Renal pelvis (tissue), 4 donors: ENCODE results near the gene CNPY4. TPM values are rescaled to one million over a fixed set of nuclear protein-coding genes. Genes with fewer than 3 reads are reported as not detected.
"Not testable (repeated sequence)": the region's sequence is repeated elsewhere in the genome, so short reads cannot be mapped to it uniquely, and the experiment has no call there.

ENCODE experiments used
- DNase-seq: peaks from one replicate; pipeline ENCODE4 v3.0.0-alpha.2; 2013
- polyA plus RNA-seq, 3 donors: library from polyadenylated mRNA; unstranded; fragments of 120-200 nt; gene quantifications; one replicate each; pipeline ENCODE4 v1.2.1, GENCODE V29; 2013; ENCODE audit not compliant: insufficient read length in 3 of 3

Gene CNPY4
- polyA plus RNA-seq, 3 donors = 39.3 to 43.0 (median 41.5) TPM

DNA sequence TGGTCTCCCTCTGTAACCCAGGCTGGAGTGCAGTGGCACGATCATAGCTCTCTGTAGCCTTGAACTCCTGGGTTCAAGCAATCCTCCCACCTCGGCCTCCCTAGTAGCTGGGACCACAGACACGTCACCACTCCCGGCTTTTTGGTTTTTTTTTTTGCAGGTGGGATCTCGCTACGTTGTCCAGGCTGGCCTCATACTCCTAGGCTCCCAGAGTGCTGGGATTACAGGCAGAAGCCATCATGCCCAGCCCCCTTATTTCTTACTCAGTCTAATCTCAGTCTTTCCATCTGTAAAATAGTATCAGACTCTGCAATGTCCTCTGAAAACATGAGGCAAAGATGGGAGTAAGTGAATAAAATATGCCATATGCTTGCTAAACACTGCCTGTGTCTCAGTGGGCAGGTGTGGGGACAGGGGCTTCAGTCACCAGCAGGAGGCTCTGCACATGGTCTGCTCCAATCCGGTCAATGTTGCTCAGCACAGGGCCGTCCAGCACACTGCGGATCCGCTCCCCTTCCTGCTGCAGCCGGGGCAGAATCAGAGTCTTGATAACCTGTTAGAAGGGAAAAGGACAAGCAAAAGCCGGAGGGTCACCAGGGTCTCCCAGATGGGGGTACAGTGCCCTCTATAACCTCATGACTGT is 9.8 kb upstream of the CNPY4 start:
- DNase-seq = no peak

GRCh38 chr7:100111156-100111555 is 8.3 kb upstream of the CNPY4 start:
- DNase-seq = no peak

DNA sequence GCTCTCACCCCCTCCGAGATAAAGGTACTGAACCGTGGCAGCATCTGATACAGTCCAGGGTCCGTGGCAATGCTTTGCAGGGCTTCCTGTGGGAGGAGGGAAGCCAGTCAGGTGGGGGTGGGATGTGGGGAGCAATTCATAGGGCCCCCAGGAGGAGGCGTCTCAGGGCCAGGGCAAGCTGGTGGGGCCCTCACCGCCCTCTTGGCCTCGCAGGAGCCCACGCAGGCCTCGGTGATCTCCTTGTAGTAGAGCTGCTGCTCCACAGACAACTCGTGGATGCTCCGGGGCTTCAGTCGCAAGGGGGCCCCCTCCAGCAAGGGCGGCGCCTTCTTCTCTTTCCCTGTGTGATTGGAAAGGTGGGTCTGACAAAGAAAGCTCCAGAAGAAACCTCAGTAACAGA is 7.5 kb upstream of the CNPY4 start:
- no peak for DNase-seq

- DNase-seq = no peak
Observed at GRCh38 chr7:100115026-100115425, 4.4 kb upstream of the CNPY4 start.

GRCh38 chr7:100118388-100119071 is 904 bp upstream of the CNPY4 start:
- no peak for DNase-seq

- peak; percentile 64 for DNase-seq
Observed at GRCh38 chr7:100119970-100120732, 717 bp downstream of the CNPY4 start.

DNA sequence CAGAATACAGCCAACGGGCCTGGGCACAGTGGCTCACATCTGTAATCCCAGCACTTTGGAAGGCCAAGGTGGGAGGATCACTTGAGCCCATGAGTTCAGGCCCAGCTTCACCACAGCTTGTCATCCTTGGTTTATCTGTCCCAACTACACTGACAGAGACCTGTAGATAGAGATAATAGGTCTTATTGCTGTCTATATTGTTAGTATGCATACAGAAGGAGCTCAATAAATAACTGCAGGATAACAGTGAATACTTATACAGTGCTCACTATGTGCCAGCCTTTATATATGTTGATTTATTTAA is 1.3 kb downstream of the CNPY4 start:
- no peak for DNase-seq

DNA sequence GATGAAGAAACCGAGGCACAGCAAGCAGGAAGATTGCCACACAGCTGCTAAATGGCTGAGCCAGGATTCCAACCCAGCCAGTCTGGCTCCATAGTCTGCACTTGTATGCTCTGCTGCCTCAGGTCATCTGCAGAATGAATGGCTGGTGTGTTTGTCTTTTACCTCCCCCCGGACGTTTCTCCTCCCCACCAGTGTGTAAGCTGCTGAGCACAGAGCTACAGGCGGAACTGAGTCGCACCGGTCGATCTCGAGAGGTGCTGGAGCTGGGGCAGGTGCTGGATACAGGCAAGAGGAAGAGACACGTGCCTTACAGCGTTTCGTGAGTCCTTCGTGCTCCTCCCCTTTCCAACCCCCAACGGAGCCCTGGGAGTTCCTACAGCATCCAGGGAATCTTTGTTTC is 2.6 kb downstream of the CNPY4 start:
- no peak for DNase-seq

GRCh38 chr7:100122568-100122967 is 3.1 kb downstream of the CNPY4 start:
- DNase-seq = no peak

GRCh38 chr7:100124301-100125230 is 5.1 kb downstream of the CNPY4 start:
- DNase-seq = no peak

- DNase-seq = no peak
Observed at GRCh38 chr7:100126239-100126930, 7.0 kb downstream of the CNPY4 start.

GRCh38 chr7:100126931-100127865 is 7.8 kb downstream of the CNPY4 start, which contains the start of gene MBLAC1:
Gene MBLAC1 (plus strand): TSS chr7:100126967. CDS start chr7:100127396, 429 bp downstream.
- DNase-seq = peak; percentile 94

- DNase-seq = no peak
Observed at GRCh38 chr7:100127866-100128636, 8.6 kb downstream of the CNPY4 start.

DNA sequence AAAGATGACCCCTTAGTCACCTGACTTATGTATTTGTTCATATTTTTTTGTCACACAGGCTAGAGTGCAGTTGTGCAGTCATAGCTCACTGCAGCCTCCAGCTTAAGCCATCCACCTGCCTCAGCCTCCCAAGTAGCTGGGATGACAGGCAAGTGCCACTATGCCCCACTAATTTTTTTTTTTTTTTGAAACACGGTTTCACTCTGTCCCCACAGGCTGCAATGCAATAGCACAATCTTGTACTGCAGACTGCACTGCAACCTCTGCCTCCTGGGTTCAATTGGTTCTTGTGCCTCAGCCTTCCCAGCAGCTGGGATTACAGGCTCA is 9.2 kb downstream of the CNPY4 start:
- DNase-seq = no peak

DNA sequence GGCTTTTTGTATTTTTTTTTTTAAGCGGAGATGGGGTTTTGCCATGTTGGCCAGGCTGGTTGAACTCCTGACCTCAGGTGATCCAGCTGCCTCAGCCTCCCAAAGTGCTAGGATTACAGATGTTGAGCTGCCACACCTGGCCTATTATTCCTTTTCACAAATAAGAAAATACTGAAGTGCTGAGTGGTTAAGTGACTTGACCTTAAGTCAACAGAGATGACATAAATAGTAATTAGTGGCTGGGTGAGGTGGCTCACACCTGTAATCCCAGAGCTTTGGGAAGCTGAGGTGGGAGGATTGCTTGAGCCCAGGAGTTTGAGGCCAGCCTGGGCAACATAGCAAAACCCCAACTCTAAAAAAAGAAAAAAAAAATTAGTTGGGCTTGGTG is 10.8 kb downstream of the CNPY4 start:
- DNase-seq = not testable (repeated sequence)

- peak; percentile 74 for DNase-seq
Observed at GRCh38 chr7:100130608-100131453, 11.4 kb downstream of the CNPY4 start.

DNA sequence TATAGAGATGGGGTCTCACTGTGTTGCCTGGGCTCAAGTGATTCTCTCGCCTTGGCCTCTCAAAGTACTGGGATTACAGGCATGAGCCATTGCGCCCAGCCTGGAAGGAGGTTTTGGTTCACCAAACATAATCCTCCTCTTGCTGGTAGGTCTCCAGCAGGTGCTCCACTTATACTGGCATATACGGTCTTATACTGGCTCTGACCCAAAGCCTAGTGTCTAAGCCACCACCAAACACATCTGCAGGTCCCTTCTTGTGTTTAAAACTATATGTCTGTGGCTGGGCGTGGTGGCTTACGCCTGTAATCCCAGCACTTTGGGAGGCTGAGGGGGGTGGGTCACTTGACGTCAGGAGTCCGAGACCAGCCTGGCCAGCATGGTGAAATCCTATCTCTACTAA is 12.7 kb downstream of the CNPY4 start:
- DNase-seq = no peak

GRCh38 chr7:100132697-100133151 is 13.3 kb downstream of the CNPY4 start:
- no peak for DNase-seq
